Epithelial cell of esophagus (primary cell): ENCODE data around the gene CSRP1.

ENCODE experiments used
- DNase-seq: peaks from one replicate; pipeline ENCODE4 v3.0.0; 2010; ENCODE audit warnings: low read depth
- H3K4me3 ChIP-seq: 2 replicates; pipeline ENCODE4 v1.5.1; 2011; ENCODE audit warnings: mild to moderate bottlenecking, low read length, control low read depth
- CTCF ChIP-seq: IDR thresholded peaks from 2 replicates; pipeline ENCODE4 v1.5.1; 2011; ENCODE audit warnings: low read depth, mild to moderate bottlenecking, low read length, control low read depth, inconsistent platforms; ENCODE audit not compliant: insufficient read depth; ENCODE audit errors: missing control alignments

The CSRP1 gene

GRCh38 chr1:201537028-201537427 lies 30.1 kb upstream of the CSRP1 start:
- TF ChIP-seq CTCF, result no peak
- no peak overlapping the region for H3K4me3 ChIP-seq
- no peak for DNase-seq

- TF ChIP-seq CTCF, result no peak
- no peak overlapping the region for H3K4me3 ChIP-seq
- DNase-seq, result peak; percentile 75
Measured at GRCh38 chr1:201536558-201536957, 29.6 kb upstream of the CSRP1 start.

- no peak for DNase-seq
- no peak for TF ChIP-seq CTCF
- no peak overlapping the region for H3K4me3 ChIP-seq
Measured at GRCh38 chr1:201535919-201536245, 29.0 kb upstream of the CSRP1 start.

GRCh38 chr1:201535046-201535918 lies 28.4 kb upstream of the CSRP1 start:
- no peak overlapping the region for H3K4me3 ChIP-seq
- peak; percentile 40 for DNase-seq

GRCh38 chr1:201533836-201534235 lies 26.9 kb upstream of the CSRP1 start:
- DNase-seq, result no peak
- no peak overlapping the region for H3K4me3 ChIP-seq
- no peak for TF ChIP-seq CTCF

More at GRCh38 chr1:201535046-201535918, 28.4 kb upstream of the CSRP1 start:
- no peak for TF ChIP-seq CTCF

- DNase-seq, result no peak
- TF ChIP-seq CTCF, result no peak
- H3K4me3 ChIP-seq, result no peak overlapping the region
Measured at GRCh38 chr1:201531551-201532425, 24.9 kb upstream of the CSRP1 start.
